GM12892 (cell line): ENCODE measurements around the gene CHST9.

ENCODE experiments used
- POLR2AphosphoS5 ChIP-seq: IDR thresholded peaks from 2 replicates; pipeline ENCODE4 v1.6.1; 2011; ENCODE audit warnings: low read depth, low read length, control low read depth
- TAF1 ChIP-seq: IDR thresholded peaks from 2 replicates; pipeline ENCODE4 v1.6.1; 2011; ENCODE audit warnings: low read depth, mild to moderate bottlenecking, control low read depth, low read length, borderline replicate concordance

- TF ChIP-seq POLR2AphosphoS5, result no peak
- no peak for TF ChIP-seq TAF1
Measured at GRCh38 chr18:26919201-26919600, 265.9 kb downstream of the CHST9 start.
